ENCODE data around the gene MYH9. TPM values are rescaled to one million over a fixed set of nuclear protein-coding genes. Genes with fewer than 3 reads are reported as not detected.

The MYH9 gene
- total RNA-seq, 1 donor from 2014 or later, result 138 TPM

- ATAC-seq (ENCODE audit: poor library complexity) (peak; percentile 53), DNase-seq (no peak)
- intact Hi-C loops (cut with DNase I), result no loop called here
Observed at GRCh38 chr22:36359470-36359996, 28.2 kb downstream of the MYH9 start.

GRCh38 chr22:36358533-36359469 is 29.0 kb downstream of the MYH9 start:
- DNase-seq (no peak), ATAC-seq (ENCODE audit: poor library complexity) (no peak)
- intact Hi-C loops (cut with DNase I), result no loop called here

- DNase-seq (no peak), ATAC-seq (ENCODE audit: poor library complexity) (no peak)
- intact Hi-C loops (cut with DNase I), result no loop called here
Observed at GRCh38 chr22:36356708-36357624, 30.8 kb downstream of the MYH9 start.

- ATAC-seq (ENCODE audit: poor library complexity), result no peak
Observed at GRCh38 chr22:36355894-36356293, 31.9 kb downstream of the MYH9 start.

GRCh38 chr22:36355362-36355761 is 32.4 kb downstream of the MYH9 start:
- ATAC-seq (ENCODE audit: poor library complexity), result no peak
- intact Hi-C loops (cut with DNase I), result no loop called here
- no peak for DNase-seq

More at GRCh38 chr22:36355894-36356293, 31.9 kb downstream of the MYH9 start:
- no peak for DNase-seq
- intact Hi-C loops (cut with DNase I), result no loop called here

- ATAC-seq (ENCODE audit: poor library complexity) (peak; percentile 30), DNase-seq (peak; percentile 79)
- intact Hi-C loops (cut with DNase I), result no loop called here
Observed at GRCh38 chr22:36352803-36353507, 34.8 kb downstream of the MYH9 start.

- peak; percentile 13 for ATAC-seq (ENCODE audit: poor library complexity)
- intact Hi-C loops (cut with DNase I), result no loop called here
- no peak for DNase-seq
Observed at GRCh38 chr22:36351921-36352802, 35.6 kb downstream of the MYH9 start.

GRCh38 chr22:36350751-36351594 is 36.8 kb downstream of the MYH9 start:
- intact Hi-C loops (cut with DNase I), result no loop called here
- DNase-seq, result no peak
- ATAC-seq (ENCODE audit: poor library complexity), result peak; percentile 11

- ATAC-seq (ENCODE audit: poor library complexity) (no peak), DNase-seq (no peak)
- intact Hi-C loops (cut with DNase I), result no loop called here
Observed at GRCh38 chr22:36349726-36350125, 38.0 kb downstream of the MYH9 start.

GRCh38 chr22:36348760-36349159 is 39.0 kb downstream of the MYH9 start:
- intact Hi-C loops (cut with DNase I), result no loop called here
- ATAC-seq (ENCODE audit: poor library complexity) (no peak), DNase-seq (no peak)

GRCh38 chr22:36347094-36347493 is 40.7 kb downstream of the MYH9 start:
- intact Hi-C loops (cut with DNase I), result no loop called here
- DNase-seq (no peak), ATAC-seq (ENCODE audit: poor library complexity) (no peak)

- intact Hi-C loops (cut with DNase I), result no loop called here
- DNase-seq, result no peak
- no peak for ATAC-seq (ENCODE audit: poor library complexity)
Observed at GRCh38 chr22:36344106-36344827, 43.5 kb downstream of the MYH9 start.

GRCh38 chr22:36343720-36344105 is 44.1 kb downstream of the MYH9 start:
- intact Hi-C loops (cut with DNase I), result no loop called here
- DNase-seq (no peak), ATAC-seq (ENCODE audit: poor library complexity) (peak; percentile 24)

- intact Hi-C loops (cut with DNase I), result no loop called here
- DNase-seq (no peak), ATAC-seq (ENCODE audit: poor library complexity) (no peak)
Observed at GRCh38 chr22:36343070-36343719, 44.6 kb downstream of the MYH9 start.

- DNase-seq (no peak), ATAC-seq (ENCODE audit: poor library complexity) (no peak)
- intact Hi-C loops (cut with DNase I), result no loop called here
Observed at GRCh38 chr22:36341640-36342041, 46.1 kb downstream of the MYH9 start.

- ATAC-seq (ENCODE audit: poor library complexity), result no peak
- DNase-seq, result no peak
- intact Hi-C loops (cut with DNase I), result no loop called here
Observed at GRCh38 chr22:36340621-36341020, 47.1 kb downstream of the MYH9 start.
